CD4-positive, alpha-beta T cell (primary cell): Measurements from ENCODE around the gene TMEM127. TPM values are rescaled to one million over a fixed set of nuclear protein-coding genes. Genes with fewer than 3 reads are reported as not detected.
A peak's percentile ranks its signal among the peaks of the same experiment; 100 is the strongest.

Source experiments
- ATAC-seq: fragments of 200-7000 bp; cut with Tn5 transposase; one replicate; pipeline ENCODE4 v1.10.0; 2022; ENCODE audit warnings: mild to moderate bottlenecking; ENCODE audit not compliant: poor library complexity
- CTCF ChIA-PET: fragments of 350-600 bp; sonication (Branson Sonifier 250); formaldehyde crosslinking; loops from one replicate; lab custom pipeline; 2021; ENCODE audit warnings: antibody characterized with exemption, inconsistent platforms; lab: Charles Lee
- POLR2A ChIA-PET: fragments of 350-600 bp; sonication (Branson Sonifier 250); formaldehyde crosslinking; loops from one replicate; lab custom pipeline; 2021; ENCODE audit warnings: antibody characterized with exemption, inconsistent platforms; lab: Charles Lee
- DNase-seq, 14 experiments: peaks; one replicate each; pipeline ENCODE4 v3.0.0-alpha.2; 2013 to 2020; ENCODE audit warnings: mixed read lengths in 2 of 14
- H3K27ac ChIP-seq, 2 donors: one replicate each; pipeline versions ENCODE4 v1.5.1 to v1.7.0; 2013; ENCODE audit warnings: low read length in 2 of 2, low read depth in 1 of 2, mild to moderate bottlenecking in 1 of 2
- H3K27me3 ChIP-seq, 2 experiments: 1 replicate in 1 of 2; 2 replicates in 1 of 2; pipeline versions ENCODE4 v1.6.1 to v1.7.0; 2013; ENCODE audit warnings: low read length in 2 of 2, control low read depth in 1 of 2, mild to moderate bottlenecking in 1 of 2, moderate library complexity in 1 of 2; ENCODE audit not compliant: insufficient read depth in 2 of 2, control insufficient read depth in 1 of 2
- H3K36me3 ChIP-seq: one replicate; pipeline ENCODE4 v1.6.1; 2013; ENCODE audit warnings: low read length, control low read depth; ENCODE audit not compliant: insufficient read depth
- H3K4me1 ChIP-seq: one replicate; pipeline ENCODE4 v1.6.1; 2013; ENCODE audit warnings: low read length, control low read depth; ENCODE audit not compliant: insufficient read depth
- H3K4me3 ChIP-seq: one replicate; pipeline ENCODE4 v1.5.1; 2013; ENCODE audit warnings: mild to moderate bottlenecking, low read length, moderate library complexity
- H3K9me3 ChIP-seq, 2 experiments: 1 replicate in 1 of 2; 2 replicates in 1 of 2; pipeline versions ENCODE4 v1.6.1 to v1.7.0; 2013; ENCODE audit warnings: low read length in 2 of 2, mild to moderate bottlenecking in 2 of 2, control low read depth in 1 of 2, moderate library complexity in 1 of 2; ENCODE audit not compliant: control insufficient read depth in 1 of 2, insufficient read depth in 1 of 2
- H3K27ac Mint-ChIP-seq: one replicate; pipeline ENCODE4 v1.8.0; 2020; ENCODE audit warnings: mixed read lengths
- H3K27me3 Mint-ChIP-seq: one replicate; pipeline ENCODE4 v1.8.0; 2021; ENCODE audit warnings: mixed read lengths
- H3K36me3 Mint-ChIP-seq: one replicate; pipeline ENCODE4 v1.8.0; 2021; ENCODE audit warnings: low read depth, mixed read lengths
- H3K4me1 Mint-ChIP-seq: one replicate; pipeline ENCODE4 v1.8.0; 2021; ENCODE audit warnings: low read depth, mixed read lengths
- H3K4me3 Mint-ChIP-seq: one replicate; pipeline ENCODE4 v1.8.0; 2020; ENCODE audit warnings: mild to moderate bottlenecking, mixed read lengths
- H3K9me3 Mint-ChIP-seq: one replicate; pipeline ENCODE4 v1.8.0; 2020; ENCODE audit warnings: mixed read lengths
- CTCF ChIP-seq: fragments of 200-600 bp; IDR thresholded peaks from one replicate; pipeline ENCODE4 v1.8.0; 2022; ENCODE audit warnings: antibody characterized with exemption, mild to moderate bottlenecking
- intact Hi-C, 2 experiments: fragments of 100-400 bp; cut with DNase I in 1 of 2; cut with micrococcal nuclease in 1 of 2; formaldehyde crosslinking; loops; one replicate each; pipeline versions ENCODE4 v1.15.1 to v1.9.0; 2023 to 2025; cut with DNase I, micrococcal nuclease
- total RNA-seq, 174 experiments: library from RNA in 2 of 174; stranded (reverse) in 2 of 174; gene quantifications; one replicate each; pipeline ENCODE4 v1.2.3 and lab custom pipeline; 2021 to 2026

Gene TMEM127
- total RNA-seq, 2 experiments from 2014 or later: 34.2 to 36.0 TPM

DNA sequence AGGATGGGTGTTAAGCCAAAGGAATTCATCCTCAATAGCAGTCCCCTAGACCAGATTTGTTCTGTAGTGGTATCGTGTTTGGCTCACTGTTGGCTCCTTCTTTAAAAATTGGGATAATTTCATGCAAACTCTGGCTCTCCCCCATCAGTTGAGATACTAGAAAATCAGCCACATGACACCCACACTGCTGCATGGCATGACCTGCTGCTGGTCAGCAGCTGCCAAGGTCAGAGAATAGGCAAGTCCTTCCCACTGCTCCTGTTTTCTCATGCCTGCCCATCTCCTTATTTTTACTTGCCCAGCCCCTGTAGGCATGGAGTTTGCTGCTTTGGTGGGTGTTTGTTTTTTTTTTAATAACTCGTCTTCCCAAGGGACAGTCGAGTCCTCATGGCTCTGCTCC lies 40.6 kb upstream of the TMEM127 start:
- POLR2A ChIA-PET: interaction anchor here (0.8 to 4.2 kb wide), 10 partner anchors 12 to 231 kb away, joined by 3 to 59 read pairs (median 10); partner anchors contain the start of genes ITPRIPL1, NCAPH and STARD7
- no peak for ATAC-seq
- Mint-ChIP-seq H3K36me3 (peaks cover 49% of the 10 kb centered on the region), H3K27ac (peak overlapping the region; percentile 97), H3K4me3 (peak overlapping the region; percentile 94), H3K27me3 (no peaks in the 10 kb centered on the region), H3K4me1 (peaks cover 51% of the 10 kb centered on the region), H3K9me3 (no peaks in the 10 kb centered on the region)
- H3K9me3 ChIP-seq: no peaks in the 10 kb centered on the region
- CTCF ChIA-PET: no interaction called here
- TF ChIP-seq CTCF: no peak
- peak overlapping the region; percentile 97 for H3K27ac ChIP-seq
- no peaks in the 10 kb centered on the region for H3K27me3 ChIP-seq
- peaks cover 35% of the 10 kb centered on the region for H3K36me3 ChIP-seq
- DNase-seq: no peak
- intact Hi-C loops: loop anchor here in 1 of 2 experiments (2.0 to 5.0 kb wide), 3 partner anchors 26 to 231 kb away; partner anchors contain the start of gene ARID5A
- peak overlapping the region; percentile 100 for H3K4me3 ChIP-seq
- H3K4me1 ChIP-seq: peaks cover 44% of the 10 kb centered on the region

DNA sequence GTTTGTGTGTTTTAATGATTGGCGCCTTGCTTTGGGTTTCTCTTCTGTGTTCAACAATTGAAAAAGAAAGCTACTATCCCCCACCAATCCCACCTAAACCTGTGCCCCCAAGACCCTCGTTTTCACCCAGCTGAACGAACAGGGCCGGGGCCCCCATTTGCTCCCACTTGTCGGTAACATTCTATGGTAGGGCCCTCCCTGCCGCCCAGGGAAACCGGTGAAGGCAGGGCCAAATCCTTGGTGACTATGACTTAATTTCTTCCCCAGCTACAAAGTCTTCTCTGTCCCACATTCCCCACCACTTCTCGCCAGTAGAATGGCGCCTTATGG lies 40.1 kb upstream of the TMEM127 start:
- H3K4me3 Mint-ChIP-seq: peak overlapping the region; percentile 94
- no peak for TF ChIP-seq CTCF
- no peaks in the 10 kb centered on the region for H3K9me3 Mint-ChIP-seq
- Histone ChIP-seq H3K9me3 (no peaks in the 10 kb centered on the region), H3K36me3 (peaks cover 39% of the 10 kb centered on the region), H3K27me3 (no peaks in the 10 kb centered on the region), H3K4me1 (peaks cover 46% of the 10 kb centered on the region), H3K27ac (peak overlapping the region; percentile 97), H3K4me3 (peak overlapping the region; percentile 100)
- intact Hi-C loops: loop anchor here (1.0 to 5.0 kb wide), 10 partner anchors 15 to 233 kb away; partner anchors contain the start of genes CIAO1 (in 2 of the 2) and ARID5A (in 1 of the 2)
- ChIA-PET POLR2A (interaction anchor here (0.8 to 4.2 kb wide), 12 partner anchors 11 to 232 kb away, joined by 3 to 59 read pairs (median 8); partner anchors contain the start of genes ITPRIPL1, NCAPH and STARD7), CTCF (interaction anchor here (1.4 to 1.9 kb wide), 3 partner anchors 16 to 101 kb away, joined by 6 to 9 read pairs (median 8); no protein-coding TSS in a partner anchor)
- no peaks in the 10 kb centered on the region for H3K27me3 Mint-ChIP-seq
- ATAC-seq: no peak
- peak in 2 of 14 experiments; percentile 7 to 8 for DNase-seq
- H3K27ac Mint-ChIP-seq: peak overlapping the region; percentile 97
- H3K4me1 Mint-ChIP-seq: peaks cover 55% of the 10 kb centered on the region
- peaks cover 54% of the 10 kb centered on the region for H3K36me3 Mint-ChIP-seq

DNA sequence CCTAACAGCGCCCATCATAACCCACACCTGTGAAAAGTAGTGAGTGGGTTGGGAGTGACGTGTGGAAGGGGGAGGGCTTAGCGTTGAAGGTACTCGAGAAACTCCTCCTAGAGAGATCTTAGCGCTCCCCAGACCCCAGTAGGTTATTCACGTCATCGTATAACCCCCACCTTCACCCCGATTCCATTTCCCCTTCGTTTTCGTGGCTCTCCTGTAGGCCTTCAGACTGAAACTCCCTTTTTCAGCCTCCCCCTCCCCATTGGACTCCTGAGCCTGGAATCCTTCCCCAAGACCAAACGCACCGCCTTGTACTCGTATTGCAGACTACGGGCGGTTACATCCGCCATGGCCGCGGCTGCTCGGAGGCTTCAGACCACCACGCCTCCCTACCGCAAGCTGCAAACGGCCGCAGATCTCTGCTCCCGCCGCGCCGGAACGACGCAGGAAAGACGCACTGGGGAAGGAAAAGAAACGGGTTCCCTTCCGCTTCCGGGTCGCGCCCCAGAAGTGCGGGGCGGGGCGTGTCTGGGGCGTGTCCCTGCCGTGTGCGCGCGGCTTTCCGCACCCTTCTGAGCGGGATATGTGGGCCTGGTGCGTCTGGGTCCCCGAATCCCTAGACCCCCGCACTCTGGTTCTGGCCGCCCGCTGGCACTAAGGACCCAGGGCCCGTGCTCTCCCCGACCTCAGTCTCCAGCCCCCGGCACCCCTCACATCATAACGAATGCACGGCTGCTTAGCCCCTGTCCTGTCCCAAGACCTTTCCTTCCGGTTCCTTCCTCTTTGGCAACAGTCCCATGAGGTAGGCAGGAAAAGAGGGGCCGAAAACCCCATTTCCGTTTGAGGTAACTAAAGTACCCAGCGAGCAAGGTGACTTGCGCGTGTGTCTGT lies 39.5 kb upstream of the TMEM127 start, which contains the start of gene SNRNP200:
Gene SNRNP200 (minus strand): TSS at position 456 of the 888 bp plus-strand sequence. CDS start 109 bp downstream, at position 347.
- no peak for TF ChIP-seq CTCF
- peak within 1 kb of the TSS; percentile 100 for H3K4me3 ChIP-seq
- CTCF ChIA-PET: interaction anchor here (1.0 to 1.9 kb wide), 6 partner anchors 11 to 102 kb away, joined by 3 to 9 read pairs (median 6); partner anchors contain the start of gene NCAPH
- intact Hi-C loops: loop anchor here (1.0 to 5.0 kb wide), 9 partner anchors 16 to 233 kb away; partner anchors contain the start of genes CIAO1 (in 2 of the 2) and ARID5A (in 1 of the 2)
- H3K27me3 ChIP-seq: no peaks in the 10 kb centered on the region
- POLR2A ChIA-PET: interaction anchor here (0.8 to 4.2 kb wide), 16 partner anchors 10 to 658 kb away, joined by 3 to 59 read pairs (median 5); partner anchors contain the start of genes ITPRIPL1, NCAPH and STARD7
- DNase-seq (peak; percentile 83 to 97 (median 88)), ATAC-seq (peak; percentile 83)
- Mint-ChIP-seq H3K27ac (peak within 1 kb of the TSS; percentile 97), H3K4me3 (peak within 1 kb of the TSS; percentile 94), H3K27me3 (no peaks in the 10 kb centered on the region), H3K9me3 (no peaks in the 10 kb centered on the region), H3K36me3 (peaks cover 58% of the 10 kb centered on the region), H3K4me1 (peaks cover 58% of the 10 kb centered on the region)
- peaks cover 46% of the 10 kb centered on the region for H3K36me3 ChIP-seq
- H3K4me1 ChIP-seq: peaks cover 48% of the 10 kb centered on the region
- no peaks in the 10 kb centered on the region for H3K9me3 ChIP-seq
- peak within 1 kb of the TSS; percentile 97 for H3K27ac ChIP-seq
